ENCODE measurements around the gene SERP1.
"Not testable (repeated sequence)": the region's sequence is repeated elsewhere in the genome, so short reads cannot be mapped to it uniquely, and the experiment has no call there.

DNA sequence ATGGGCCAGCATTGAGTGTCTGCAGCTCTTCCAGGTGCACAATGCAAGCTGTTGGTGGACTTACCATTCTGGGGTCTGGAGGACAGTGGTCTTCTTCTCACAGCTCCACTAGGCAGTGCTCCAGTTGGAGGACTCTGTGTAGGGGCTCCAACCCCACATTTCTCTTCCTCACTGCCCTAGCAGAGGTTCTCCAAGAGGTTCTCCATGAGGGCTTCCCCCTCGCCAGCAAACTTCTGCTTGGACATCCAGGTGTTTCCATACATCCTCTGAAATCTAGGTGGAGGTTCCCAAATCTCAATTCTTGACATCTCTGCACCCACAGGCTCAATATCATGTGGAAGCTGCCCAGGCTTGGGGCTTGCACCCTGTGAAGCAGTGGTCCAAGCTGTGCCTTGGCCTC, 45.3 kb downstream of the SERP1 start:
- TF ChIP-seq, protein P1, sequence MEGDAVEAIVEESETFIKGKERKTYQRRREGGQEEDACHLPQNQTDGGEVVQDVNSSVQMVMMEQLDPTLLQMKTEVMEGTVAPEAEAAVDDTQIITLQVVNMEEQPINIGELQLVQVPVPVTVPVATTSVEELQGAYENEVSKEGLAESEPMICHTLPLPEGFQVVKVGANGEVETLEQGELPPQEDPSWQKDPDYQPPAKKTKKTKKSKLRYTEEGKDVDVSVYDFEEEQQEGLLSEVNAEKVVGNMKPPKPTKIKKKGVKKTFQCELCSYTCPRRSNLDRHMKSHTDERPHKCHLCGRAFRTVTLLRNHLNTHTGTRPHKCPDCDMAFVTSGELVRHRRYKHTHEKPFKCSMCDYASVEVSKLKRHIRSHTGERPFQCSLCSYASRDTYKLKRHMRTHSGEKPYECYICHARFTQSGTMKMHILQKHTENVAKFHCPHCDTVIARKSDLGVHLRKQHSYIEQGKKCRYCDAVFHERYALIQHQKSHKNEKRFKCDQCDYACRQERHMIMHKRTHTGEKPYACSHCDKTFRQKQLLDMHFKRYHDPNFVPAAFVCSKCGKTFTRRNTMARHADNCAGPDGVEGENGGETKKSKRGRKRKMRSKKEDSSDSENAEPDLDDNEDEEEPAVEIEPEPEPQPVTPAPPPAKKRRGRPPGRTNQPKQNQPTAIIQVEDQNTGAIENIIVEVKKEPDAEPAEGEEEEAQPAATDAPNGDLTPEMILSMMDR (IDR thresholded peaks at IDR 0.05), result not testable (repeated sequence)
- TF ChIP-seq POLR2A (IDR thresholded peaks at IDR 0.05), result not testable (repeated sequence)

Data from transverse colon (tissue), 3 donors.